ENCODE measurements around the gene FAM184A. TPM values are rescaled to one million over a fixed set of nuclear protein-coding genes. Genes with fewer than 3 reads are reported as not detected.

Gene FAM184A
- total and polyA plus RNA-seq, 12 donors = 0.91 to 5.2 (median 2.7) TPM

- TF ChIP-seq POLR2A (IDR thresholded peaks at IDR 0.05) (no peak), CTCF (IDR thresholded peaks at IDR 0.05) (no peak)
Measured at GRCh38 chr6:119026822-119027221, 51.6 kb downstream of the FAM184A start.

GRCh38 chr6:119025793-119026192 lies 52.7 kb downstream of the FAM184A start:
- no peak for TF ChIP-seq POLR2A (IDR thresholded peaks at IDR 0.05)
- TF ChIP-seq CTCF (IDR thresholded peaks at IDR 0.05) = no peak
- H3K9me3 ChIP-seq (replicated peaks in 1 of 3) = no peaks in the 10 kb centered on the region
- WGBS, 4 donors = 84 to 100% (median 87%) methylated on average over 2 of the region's 2 CpGs
- H3K27ac ChIP-seq = no peak overlapping the region
- intact Hi-C loops (cut with DNase I) = no loop called here
- DNase-seq = no peak
- H3K4me3 ChIP-seq = no peak overlapping the region
- no peaks in the 10 kb centered on the region for H3K4me1 ChIP-seq (replicated peaks in 1 of 2)
- H3K27me3 ChIP-seq = no peaks in the 10 kb centered on the region
- H3K36me3 ChIP-seq (replicated peaks in 1 of 2) = no peaks in the 10 kb centered on the region

More at GRCh38 chr6:119026822-119027221, 51.6 kb downstream of the FAM184A start:
- H3K36me3 ChIP-seq (replicated peaks in 1 of 2) = no peaks in the 10 kb centered on the region
- H3K4me3 ChIP-seq = no peak overlapping the region
- intact Hi-C loops (cut with DNase I) = no loop called here
- no peaks in the 10 kb centered on the region for H3K4me1 ChIP-seq (replicated peaks in 1 of 2)
- 80 to 94% (median 88%) methylated on average over 3 of the region's 3 CpGs for WGBS, 4 donors
- no peak overlapping the region for H3K27ac ChIP-seq
- DNase-seq = no peak
- no peaks in the 10 kb centered on the region for H3K27me3 ChIP-seq
- H3K9me3 ChIP-seq (replicated peaks in 1 of 3) = no peaks in the 10 kb centered on the region

- 80 to 85% (median 82%) methylated on average over 6 of the region's 6 CpGs for WGBS, 4 donors
- Histone ChIP-seq H3K36me3 (replicated peaks in 1 of 2) (no peaks in the 10 kb centered on the region), H3K4me1 (replicated peaks in 1 of 2) (no peaks in the 10 kb centered on the region), H3K4me3 (no peak overlapping the region), H3K9me3 (replicated peaks in 1 of 3) (no peaks in the 10 kb centered on the region), H3K27ac (no peak overlapping the region), H3K27me3 (no peaks in the 10 kb centered on the region)
- TF ChIP-seq POLR2A (IDR thresholded peaks at IDR 0.05) = no peak
- no peak for TF ChIP-seq CTCF (IDR thresholded peaks at IDR 0.05)
- intact Hi-C loops (cut with DNase I) = no loop called here
- DNase-seq = no peak
Measured at GRCh38 chr6:119024111-119024510, 54.4 kb downstream of the FAM184A start.

- Histone ChIP-seq H3K4me1 (replicated peaks in 1 of 2) (no peaks in the 10 kb centered on the region), H3K27me3 (no peaks in the 10 kb centered on the region), H3K9me3 (replicated peaks in 1 of 3) (no peaks in the 10 kb centered on the region), H3K4me3 (no peak overlapping the region), H3K36me3 (replicated peaks in 1 of 2) (no peaks in the 10 kb centered on the region), H3K27ac (no peak overlapping the region)
- no peak for TF ChIP-seq CTCF (IDR thresholded peaks at IDR 0.05)
- no peak for TF ChIP-seq POLR2A (IDR thresholded peaks at IDR 0.05)
- DNase-seq = no peak
- intact Hi-C loops (cut with DNase I) = no loop called here
- WGBS, 4 donors = 60 to 81% (median 73%) methylated on average over 4 of the region's 4 CpGs
Measured at GRCh38 chr6:119022796-119023195, 55.7 kb downstream of the FAM184A start.
